Gastroesophageal sphincter (tissue), 3 donors: ENCODE results near the gene RIPOR2.

Experiments used
- EP300 ChIP-seq: sonication (generic); formaldehyde crosslinking; IDR thresholded peaks from one replicate; pipeline ENCODE4 v1.6.1; 2017; ENCODE audit warnings: antibody characterized with exemption, mild to moderate bottlenecking
- POLR2A ChIP-seq, 2 donors: fragments of 450-650 bp; IDR thresholded peaks; one replicate each; pipeline ENCODE4 v1.6.1; 2017; ENCODE audit warnings: antibody characterized with exemption in 2 of 2, mild to moderate bottlenecking in 2 of 2, moderate library complexity in 1 of 2
- POLR2AphosphoS5 ChIP-seq: sonication (generic); formaldehyde crosslinking; IDR thresholded peaks from one replicate; pipeline ENCODE4 v1.6.1; 2017; ENCODE audit warnings: antibody characterized with exemption
- TF ChIP-seq, protein P1 (sequence below), 4 experiments: fragments of 200-600 bp in 2 of 4; fragments of 450-650 bp in 2 of 4; sonication (generic) in 1 of 4; IDR thresholded peaks; one replicate each; pipeline ENCODE4 v1.5.1; 2017 to 2019; ENCODE audit warnings: antibody characterized with exemption in 4 of 4, mild to moderate bottlenecking in 2 of 4, moderate library complexity in 2 of 4

DNA sequence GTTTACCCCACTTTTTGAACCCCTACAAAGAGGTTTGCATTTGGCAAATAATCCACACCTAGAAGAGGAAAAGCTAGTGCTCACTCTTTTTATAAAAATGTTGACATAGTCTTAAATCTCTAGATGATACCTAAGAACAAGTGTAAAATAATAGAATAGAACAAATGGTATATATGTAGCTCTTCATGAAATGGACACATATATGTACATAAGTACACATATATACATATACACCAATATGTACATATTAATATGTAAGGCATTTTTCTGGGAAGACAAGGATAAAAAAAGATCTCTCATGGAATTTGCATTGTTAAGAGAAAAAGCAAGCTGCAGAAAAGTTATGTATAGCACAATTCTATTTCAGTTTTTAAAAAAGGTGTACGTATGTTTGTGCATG, 27.6 kb upstream of the RIPOR2 start:
- TF ChIP-seq, protein P1, sequence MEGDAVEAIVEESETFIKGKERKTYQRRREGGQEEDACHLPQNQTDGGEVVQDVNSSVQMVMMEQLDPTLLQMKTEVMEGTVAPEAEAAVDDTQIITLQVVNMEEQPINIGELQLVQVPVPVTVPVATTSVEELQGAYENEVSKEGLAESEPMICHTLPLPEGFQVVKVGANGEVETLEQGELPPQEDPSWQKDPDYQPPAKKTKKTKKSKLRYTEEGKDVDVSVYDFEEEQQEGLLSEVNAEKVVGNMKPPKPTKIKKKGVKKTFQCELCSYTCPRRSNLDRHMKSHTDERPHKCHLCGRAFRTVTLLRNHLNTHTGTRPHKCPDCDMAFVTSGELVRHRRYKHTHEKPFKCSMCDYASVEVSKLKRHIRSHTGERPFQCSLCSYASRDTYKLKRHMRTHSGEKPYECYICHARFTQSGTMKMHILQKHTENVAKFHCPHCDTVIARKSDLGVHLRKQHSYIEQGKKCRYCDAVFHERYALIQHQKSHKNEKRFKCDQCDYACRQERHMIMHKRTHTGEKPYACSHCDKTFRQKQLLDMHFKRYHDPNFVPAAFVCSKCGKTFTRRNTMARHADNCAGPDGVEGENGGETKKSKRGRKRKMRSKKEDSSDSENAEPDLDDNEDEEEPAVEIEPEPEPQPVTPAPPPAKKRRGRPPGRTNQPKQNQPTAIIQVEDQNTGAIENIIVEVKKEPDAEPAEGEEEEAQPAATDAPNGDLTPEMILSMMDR (IDR thresholded peaks at IDR 0.05), result no peak
- no peak for TF ChIP-seq POLR2A (IDR thresholded peaks at IDR 0.05)
- TF ChIP-seq POLR2AphosphoS5, result no peak
- no peak for TF ChIP-seq EP300
